ENCODE data around the gene LRIT3.

The LRIT3 gene

GRCh38 chr4:109820563-109820962 lies 27.3 kb upstream of the LRIT3 start:
- no peak overlapping the region for H3K4me3 ChIP-seq (replicated peaks in 1 of 2; ENCODE audit: low read depth in 2 of 2, low read length in 2 of 2)
- DNase-seq (ENCODE audit: low read depth in 2 of 2), result peak; percentile 59 to 70
- TF ChIP-seq CTCF (IDR thresholded peaks at IDR 0.05; ENCODE audit: low read depth, low read length), result no peak

- H3K4me3 ChIP-seq (replicated peaks in 1 of 2; ENCODE audit: low read depth in 2 of 2, low read length in 2 of 2), result no peak overlapping the region
- TF ChIP-seq CTCF (IDR thresholded peaks at IDR 0.05; ENCODE audit: low read depth, low read length), result no peak
- no peak for DNase-seq (ENCODE audit: low read depth in 2 of 2)
Observed at GRCh38 chr4:109821185-109821584, 26.7 kb upstream of the LRIT3 start.

GRCh38 chr4:109826719-109827118 lies 21.2 kb upstream of the LRIT3 start:
- peak; percentile 46 to 55 for DNase-seq (ENCODE audit: low read depth in 2 of 2)
- TF ChIP-seq CTCF (IDR thresholded peaks at IDR 0.05; ENCODE audit: low read depth, low read length), result peak; percentile 49

GRCh38 chr4:109827672-109828071 lies 20.2 kb upstream of the LRIT3 start, which contains the start of gene RRH:
Gene RRH, plus strand, starts transcription at chr4:109827972. Its CDS starts 56 bp downstream, at chr4:109828028.
- H3K4me3 ChIP-seq (replicated peaks in 1 of 2; ENCODE audit: low read depth in 2 of 2, low read length in 2 of 2), result no peak within 1 kb of the TSS
- TF ChIP-seq CTCF (IDR thresholded peaks at IDR 0.05; ENCODE audit: low read depth, low read length), result no peak
- no peak for DNase-seq (ENCODE audit: low read depth in 2 of 2)

More at GRCh38 chr4:109826719-109827118, 21.2 kb upstream of the LRIT3 start:
- no peak overlapping the region for H3K4me3 ChIP-seq (replicated peaks in 1 of 2; ENCODE audit: low read depth in 2 of 2, low read length in 2 of 2)

- no peak overlapping the region for H3K4me3 ChIP-seq (replicated peaks in 1 of 2; ENCODE audit: low read depth in 2 of 2, low read length in 2 of 2)
- no peak for TF ChIP-seq CTCF (IDR thresholded peaks at IDR 0.05; ENCODE audit: low read depth, low read length)
- DNase-seq (ENCODE audit: low read depth in 2 of 2), result no peak
Observed at GRCh38 chr4:109833756-109834155, 14.2 kb upstream of the LRIT3 start.

- H3K4me3 ChIP-seq (replicated peaks in 1 of 2; ENCODE audit: low read depth in 2 of 2, low read length in 2 of 2), result no peak overlapping the region
- no peak for TF ChIP-seq CTCF (IDR thresholded peaks at IDR 0.05; ENCODE audit: low read depth, low read length)
- no peak for DNase-seq (ENCODE audit: low read depth in 2 of 2)
Observed at GRCh38 chr4:109836985-109837384, 10.9 kb upstream of the LRIT3 start.
